GM18499 (cell line): ENCODE data around the gene ZC3H7A.

Experiments
- ATAC-seq: cut with Tn5 transposase; IDR thresholded peaks from one replicate; pipeline ENCODE4 v1.9.1; 2021; ENCODE audit warnings: moderate number of reproducible peaks; ENCODE audit not compliant: insufficient read depth, unreplicated experiment

ZC3H7A gene

GRCh38 chr16:11707679-11708197 lies 89.3 kb downstream of the ZC3H7A start:
- no peak for ATAC-seq

- no peak for ATAC-seq
Measured at GRCh38 chr16:11706180-11706742, 90.8 kb downstream of the ZC3H7A start.

- ATAC-seq = no peak
Measured at GRCh38 chr16:11705311-11706025, 91.6 kb downstream of the ZC3H7A start.
